PFSK-1 (cell line): Measurements from ENCODE around the gene EEFSEC.

Experiments
- FOXP2 ChIP-seq: optimal IDR thresholded peaks from 2 replicates; pipeline ENCODE3; 2011; ENCODE audit warnings: borderline replicate concordance, control low read depth, inconsistent platforms; ENCODE audit not compliant: insufficient read depth; ENCODE audit errors: extremely low read length, extremely low read depth
- POLR2AphosphoS5 ChIP-seq: IDR thresholded peaks from 2 replicates; pipeline ENCODE4 v1.6.1; 2012; ENCODE audit warnings: low read depth, mild to moderate bottlenecking, control low read depth, low read length, moderate library complexity
- SIN3A ChIP-seq: IDR thresholded peaks from 2 replicates; pipeline ENCODE4 v1.6.1; 2012; ENCODE audit warnings: mild to moderate bottlenecking, low read length, moderate library complexity, borderline replicate concordance; ENCODE audit not compliant: insufficient read depth
- TAF1 ChIP-seq: IDR thresholded peaks from 2 replicates; pipeline ENCODE4 v1.6.1; 2012; ENCODE audit warnings: low read length, control low read depth, borderline replicate concordance; ENCODE audit not compliant: insufficient read depth
- TF ChIP-seq, protein P1 (sequence below), 2 experiments: IDR thresholded peaks; 2 replicates each; pipeline versions ENCODE4 v1.6.1 to v1.8.0; 2011 to 2012; ENCODE audit warnings: low read depth in 2 of 2, low read length in 2 of 2, control low read depth in 1 of 2, inconsistent platforms in 1 of 2, mild to moderate bottlenecking in 1 of 2, moderate library complexity in 1 of 2; ENCODE audit not compliant: insufficient read depth in 1 of 2

Gene EEFSEC

DNA sequence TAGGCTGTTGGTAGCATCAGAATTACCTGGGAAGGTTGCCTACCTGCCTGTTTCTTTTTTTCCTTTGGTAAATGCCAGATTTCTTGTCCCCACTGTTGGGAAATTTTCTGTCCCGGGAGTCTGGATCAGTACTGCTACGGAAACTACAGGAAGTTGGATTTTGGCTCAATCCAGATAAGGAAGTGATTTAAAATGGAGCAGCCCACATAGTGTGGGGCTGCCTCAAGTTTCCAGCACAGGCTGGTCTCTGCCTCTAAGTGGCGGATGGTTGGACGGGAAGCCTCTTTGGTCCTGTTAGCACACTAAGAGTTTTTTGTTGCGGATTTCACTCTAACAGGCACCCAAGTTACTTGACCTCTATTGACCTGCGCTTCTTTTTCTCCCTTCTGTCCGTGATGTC is 54.7 kb downstream of the EEFSEC start:
- TF ChIP-seq POLR2AphosphoS5, result no peak
- TF ChIP-seq, protein P1, sequence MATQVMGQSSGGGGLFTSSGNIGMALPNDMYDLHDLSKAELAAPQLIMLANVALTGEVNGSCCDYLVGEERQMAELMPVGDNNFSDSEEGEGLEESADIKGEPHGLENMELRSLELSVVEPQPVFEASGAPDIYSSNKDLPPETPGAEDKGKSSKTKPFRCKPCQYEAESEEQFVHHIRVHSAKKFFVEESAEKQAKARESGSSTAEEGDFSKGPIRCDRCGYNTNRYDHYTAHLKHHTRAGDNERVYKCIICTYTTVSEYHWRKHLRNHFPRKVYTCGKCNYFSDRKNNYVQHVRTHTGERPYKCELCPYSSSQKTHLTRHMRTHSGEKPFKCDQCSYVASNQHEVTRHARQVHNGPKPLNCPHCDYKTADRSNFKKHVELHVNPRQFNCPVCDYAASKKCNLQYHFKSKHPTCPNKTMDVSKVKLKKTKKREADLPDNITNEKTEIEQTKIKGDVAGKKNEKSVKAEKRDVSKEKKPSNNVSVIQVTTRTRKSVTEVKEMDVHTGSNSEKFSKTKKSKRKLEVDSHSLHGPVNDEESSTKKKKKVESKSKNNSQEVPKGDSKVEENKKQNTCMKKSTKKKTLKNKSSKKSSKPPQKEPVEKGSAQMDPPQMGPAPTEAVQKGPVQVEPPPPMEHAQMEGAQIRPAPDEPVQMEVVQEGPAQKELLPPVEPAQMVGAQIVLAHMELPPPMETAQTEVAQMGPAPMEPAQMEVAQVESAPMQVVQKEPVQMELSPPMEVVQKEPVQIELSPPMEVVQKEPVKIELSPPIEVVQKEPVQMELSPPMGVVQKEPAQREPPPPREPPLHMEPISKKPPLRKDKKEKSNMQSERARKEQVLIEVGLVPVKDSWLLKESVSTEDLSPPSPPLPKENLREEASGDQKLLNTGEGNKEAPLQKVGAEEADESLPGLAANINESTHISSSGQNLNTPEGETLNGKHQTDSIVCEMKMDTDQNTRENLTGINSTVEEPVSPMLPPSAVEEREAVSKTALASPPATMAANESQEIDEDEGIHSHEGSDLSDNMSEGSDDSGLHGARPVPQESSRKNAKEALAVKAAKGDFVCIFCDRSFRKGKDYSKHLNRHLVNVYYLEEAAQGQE (IDR thresholded peaks at IDR 0.05; ENCODE audit: insufficient read depth in 1 of 2, low read depth in 2 of 2, low read length in 2 of 2), result no peak
- TF ChIP-seq FOXP2, result no peak
- TF ChIP-seq SIN3A, result no peak
- TF ChIP-seq TAF1, result no peak

GRCh38 chr3:128210711-128211110 is 57.4 kb downstream of the EEFSEC start:
- TF ChIP-seq FOXP2 (no peak), TAF1 (no peak), POLR2AphosphoS5 (no peak), SIN3A (no peak)
- TF ChIP-seq, protein P1 (IDR thresholded peaks at IDR 0.05; ENCODE audit: insufficient read depth in 1 of 2, low read depth in 2 of 2, low read length in 2 of 2), result no peak

DNA sequence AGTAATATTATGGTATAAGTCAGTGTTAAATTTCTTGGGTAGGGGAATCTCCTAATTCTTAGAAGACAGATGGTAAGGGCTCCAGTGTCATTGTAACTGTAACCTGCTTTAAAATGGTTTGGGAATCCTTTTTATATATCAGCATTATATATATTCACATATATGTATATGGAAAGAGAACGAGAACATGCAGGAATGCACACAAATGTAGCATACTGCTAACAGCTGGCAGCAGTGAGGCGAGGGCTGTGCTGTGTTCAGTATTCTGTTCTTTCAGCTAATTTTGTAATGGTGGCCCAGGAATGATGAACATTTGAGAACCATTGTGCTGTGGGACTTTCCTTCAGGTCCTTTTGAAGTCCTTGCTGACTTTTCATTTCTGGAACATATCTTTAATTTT is 60.8 kb downstream of the EEFSEC start:
- TF ChIP-seq SIN3A, result no peak
- TF ChIP-seq FOXP2, result no peak
- TF ChIP-seq TAF1, result no peak
- no peak for TF ChIP-seq POLR2AphosphoS5
- TF ChIP-seq, protein P1 (IDR thresholded peaks at IDR 0.05; ENCODE audit: insufficient read depth in 1 of 2, low read depth in 2 of 2, low read length in 2 of 2), result no peak

DNA sequence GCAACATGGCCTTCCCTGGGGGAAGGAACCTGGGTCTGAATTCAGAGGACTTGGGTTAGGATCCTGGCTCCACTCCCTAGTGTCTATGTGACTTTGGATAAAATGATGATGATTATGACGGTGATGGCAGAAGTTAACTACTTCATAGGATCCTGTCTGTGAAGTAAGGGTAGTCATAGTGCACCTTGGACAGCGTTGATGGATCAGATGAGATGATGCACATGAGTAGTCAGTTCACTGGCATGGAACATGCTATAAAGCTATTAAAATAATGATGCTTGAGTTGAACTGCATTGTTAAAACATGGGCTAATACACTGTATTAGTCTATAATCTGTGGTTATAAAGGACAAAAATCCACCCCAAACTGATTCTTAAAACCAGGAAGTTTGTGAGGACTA is 62.0 kb downstream of the EEFSEC start:
- no peak for TF ChIP-seq FOXP2
- TF ChIP-seq, protein P1 (IDR thresholded peaks at IDR 0.05; ENCODE audit: insufficient read depth in 1 of 2, low read depth in 2 of 2, low read length in 2 of 2), result peak; percentile 45 to 81; a peak in 3 of 4 replicates
- no peak for TF ChIP-seq TAF1
- TF ChIP-seq POLR2AphosphoS5, result no peak
- TF ChIP-seq SIN3A, result no peak
